ENCODE measurements around the gene BNIPL. TPM values are rescaled to one million over a fixed set of nuclear protein-coding genes. Genes with fewer than 3 reads are reported as not detected.

The BNIPL gene
- total RNA-seq, 4 donors from 2014 or later: 220 to 297 (median 254) TPM

DNA sequence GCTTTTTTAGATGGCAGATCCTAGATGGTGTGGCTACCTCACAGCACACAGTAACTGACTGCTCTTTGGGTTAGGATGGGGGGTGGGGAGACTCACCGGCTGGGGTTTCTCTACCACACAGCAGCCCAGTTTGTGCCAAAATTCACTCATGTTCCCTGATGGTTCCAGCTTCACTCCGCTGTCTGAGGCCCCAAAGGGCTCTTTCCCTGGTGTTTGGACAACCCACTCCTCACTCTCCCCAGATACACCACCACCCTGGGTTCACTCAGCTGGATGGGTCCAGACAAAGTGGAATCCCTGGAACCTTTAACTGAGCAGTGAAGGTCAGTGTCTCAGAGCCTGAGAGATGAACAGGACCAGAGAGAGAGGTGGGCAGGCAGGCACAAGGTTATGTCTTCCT lies 19.2 kb downstream of the BNIPL start:
- TF ChIP-seq CTCF (IDR thresholded peaks at IDR 0.05): no peak
- TF ChIP-seq POLR2A (IDR thresholded peaks at IDR 0.05): no peak
- WGBS, 2 donors: 44 to 46% methylated on average over 2 of the region's 2 CpGs
- DNase-seq (ENCODE audit: low spot score in 2 of 2): no peak
- no peak overlapping the region for H3K4me3 ChIP-seq (ENCODE audit: low read depth, poor library complexity, severe bottlenecking)
- intact Hi-C loops (cut with DNase I; ENCODE audit: low total_unique reads): no loop called here

GRCh38 chr1:151056149-151056548 lies 19.8 kb downstream of the BNIPL start:
- TF ChIP-seq CTCF (IDR thresholded peaks at IDR 0.05) (no peak), POLR2A (IDR thresholded peaks at IDR 0.05) (no peak)
- intact Hi-C loops (cut with DNase I; ENCODE audit: low total_unique reads): no loop called here
- DNase-seq (ENCODE audit: low spot score in 2 of 2): no peak
- no peak overlapping the region for H3K4me3 ChIP-seq (ENCODE audit: low read depth, poor library complexity, severe bottlenecking)
- 35 to 40% methylated on average over 2 of the region's 2 CpGs for WGBS, 2 donors

GRCh38 chr1:151058692-151059091 lies 22.3 kb downstream of the BNIPL start:
- peak overlapping the region; percentile 98 for H3K4me3 ChIP-seq (ENCODE audit: low read depth, poor library complexity, severe bottlenecking)
- WGBS, 2 donors: 1% methylated on average over 10 of the region's 10 CpGs
- TF ChIP-seq CTCF (IDR thresholded peaks at IDR 0.05) (no peak), POLR2A (IDR thresholded peaks at IDR 0.05) (no peak)
- intact Hi-C loops (cut with DNase I; ENCODE audit: low total_unique reads): no loop called here
- peak; percentile 59 to 92 for DNase-seq (ENCODE audit: low spot score in 2 of 2)

DNA sequence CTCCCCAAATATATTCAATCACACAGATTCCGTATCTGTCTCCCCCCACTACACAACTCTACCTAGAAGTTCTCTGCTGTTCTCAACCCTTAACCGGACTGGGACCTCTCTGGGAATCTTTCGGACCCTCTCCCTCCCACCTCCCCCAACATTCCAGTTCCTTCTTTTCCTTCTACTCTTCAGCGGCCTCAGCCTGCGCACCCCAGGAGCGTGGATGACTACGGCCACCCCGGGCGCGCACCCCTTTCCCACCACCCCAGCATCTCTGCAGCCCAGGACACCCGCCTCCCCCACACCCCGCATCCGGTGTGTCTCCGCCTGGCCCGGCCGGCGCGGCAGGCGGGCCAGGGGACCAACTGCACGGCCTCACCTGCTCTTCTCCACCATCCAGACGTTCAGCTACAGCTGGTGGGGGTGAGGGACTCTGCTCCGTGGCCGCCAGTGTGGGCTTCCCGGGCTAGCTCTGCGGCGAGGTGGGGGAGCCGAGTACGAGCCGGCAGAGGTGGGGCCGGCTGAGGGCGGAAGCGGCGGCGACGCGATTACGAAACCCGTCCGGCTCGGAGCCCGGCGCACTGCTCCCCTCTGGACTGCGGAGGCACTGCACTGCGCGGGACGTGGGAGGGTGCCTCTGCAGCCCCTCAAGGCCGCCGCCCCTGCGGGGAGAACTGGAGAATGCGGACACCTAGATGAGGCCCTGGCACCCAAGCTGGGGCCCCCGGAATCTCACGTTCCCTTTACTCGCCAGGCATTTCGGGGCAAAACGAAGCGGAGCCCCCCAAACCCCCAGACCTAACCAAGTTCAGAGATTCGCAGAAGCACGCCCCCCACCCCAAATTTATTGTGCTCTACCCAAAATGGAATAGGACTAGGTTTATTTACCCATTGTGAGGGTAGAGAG lies 23.0 kb downstream of the BNIPL start, which contains the start of gene CDC42SE1:
CDC42SE1 (minus strand) TSS at position 514 of the 898 bp plus-strand sequence. CDS start 3,892 bp downstream, outside the sequence.
- DNase-seq (ENCODE audit: low spot score in 2 of 2): peak; percentile 63 to 95
- intact Hi-C loops (cut with DNase I; ENCODE audit: low total_unique reads): no loop called here
- H3K4me3 ChIP-seq (ENCODE audit: low read depth, poor library complexity, severe bottlenecking): peak within 1 kb of the TSS; percentile 98
- WGBS, 2 donors: 0% methylated on average over 34 to 45 of the region's 58 CpGs
- TF ChIP-seq CTCF (IDR thresholded peaks at IDR 0.05) (peak in 1 of 3 donors; percentile 95), POLR2A (IDR thresholded peaks at IDR 0.05) (no peak)

DNA sequence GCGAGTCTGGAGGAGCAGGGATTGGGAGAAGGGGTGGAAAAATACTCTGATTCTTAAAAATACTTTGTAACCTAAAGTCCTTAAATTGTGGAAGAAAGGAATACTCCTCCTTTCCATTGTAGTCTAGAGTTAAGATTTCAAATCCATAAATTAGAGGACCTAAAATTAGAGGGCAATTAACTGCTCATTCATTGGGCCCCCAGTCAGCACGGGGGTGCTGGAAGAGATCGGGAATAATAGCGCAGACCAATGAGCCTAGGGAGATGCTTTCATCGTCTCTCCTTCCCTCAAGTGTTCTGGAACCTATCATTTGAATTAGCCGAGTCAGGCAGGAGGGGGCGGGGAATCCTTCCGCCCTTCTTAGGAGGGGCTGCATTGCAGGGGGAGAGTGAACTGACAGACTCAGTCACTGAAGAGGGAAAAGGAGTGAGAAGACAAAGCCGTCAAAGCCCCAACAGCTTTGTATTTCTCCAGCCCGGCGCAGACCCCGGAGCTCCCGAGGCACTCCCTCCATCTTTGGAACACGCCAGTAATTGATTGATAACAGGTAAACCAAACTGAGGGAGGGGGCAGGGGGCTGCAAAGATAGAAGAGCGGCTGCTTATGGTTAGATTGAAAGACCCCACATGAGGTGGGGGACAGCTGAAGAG lies 23.7 kb downstream of the BNIPL start, which contains the start of gene MLLT11:
MLLT11 (plus strand) TSS at position 391 of the 650 bp plus-strand sequence. CDS start 6,828 bp downstream, outside the sequence.
- no peak for DNase-seq (ENCODE audit: low spot score in 2 of 2)

More for the DNA sequence above, 23.7 kb downstream of the BNIPL start, which contains the start of gene MLLT11:
- no peak for TF ChIP-seq CTCF (IDR thresholded peaks at IDR 0.05)
- no peak for TF ChIP-seq POLR2A (IDR thresholded peaks at IDR 0.05)
- intact Hi-C loops (cut with DNase I; ENCODE audit: low total_unique reads): no loop called here
- 3 to 6% methylated on average over 15 of the region's 15 CpGs for WGBS, 2 donors
- peak within 1 kb of the TSS; percentile 98 for H3K4me3 ChIP-seq (ENCODE audit: low read depth, poor library complexity, severe bottlenecking)
